ENCODE data around the gene FAF1.

GRCh38 chr1:50421366-50421748, 538.7 kb downstream of the FAF1 start:
- TF ChIP-seq CTCF (IDR thresholded peaks at IDR 0.05) (no peak), POLR2A (IDR thresholded peaks at IDR 0.05) (no peak), POLR2AphosphoS5 (IDR thresholded peaks at IDR 0.05) (no peak), EP300 (IDR thresholded peaks at IDR 0.05) (no peak)
